HT1080 (cell line): ENCODE data around the gene ISX. TPM values are rescaled to one million over a fixed set of nuclear protein-coding genes. Genes with fewer than 3 reads are reported as not detected.

Experiments
- DNase-seq: peaks from one replicate; pipeline ENCODE4 v3.0.0-alpha.2; 2015; ENCODE audit warnings: low read depth
- total RNA-seq: library from RNA; depleted of rRNA; stranded (reverse); fragments of >200 nt; shearing (Covaris generic); gene quantifications from 2 replicates; pipeline ENCODE4 v1.2.3, GENCODE V29; 2014; rRNA removed

ISX gene
- total RNA-seq, 1 experiment from 2014 or later = not detected

DNA sequence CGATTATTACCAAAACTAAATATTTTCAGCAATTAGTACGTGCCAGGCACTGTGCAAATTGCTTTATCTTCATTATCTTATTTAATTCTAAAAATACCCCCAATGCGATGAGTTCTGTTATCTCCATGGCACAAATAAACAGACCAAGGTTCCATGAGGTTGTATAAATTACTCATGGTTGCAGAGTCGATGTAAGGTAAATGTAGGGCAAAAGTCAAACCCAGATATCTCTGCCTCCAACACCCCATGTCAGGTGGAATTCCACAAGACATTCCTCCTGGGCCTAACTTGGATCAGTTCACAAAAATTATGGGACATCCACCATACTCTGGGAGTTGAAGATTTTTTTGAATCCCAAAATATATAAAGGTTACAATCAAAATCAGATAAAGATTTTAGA lies 43.7 kb downstream of the ISX start:
- DNase-seq = no peak

DNA sequence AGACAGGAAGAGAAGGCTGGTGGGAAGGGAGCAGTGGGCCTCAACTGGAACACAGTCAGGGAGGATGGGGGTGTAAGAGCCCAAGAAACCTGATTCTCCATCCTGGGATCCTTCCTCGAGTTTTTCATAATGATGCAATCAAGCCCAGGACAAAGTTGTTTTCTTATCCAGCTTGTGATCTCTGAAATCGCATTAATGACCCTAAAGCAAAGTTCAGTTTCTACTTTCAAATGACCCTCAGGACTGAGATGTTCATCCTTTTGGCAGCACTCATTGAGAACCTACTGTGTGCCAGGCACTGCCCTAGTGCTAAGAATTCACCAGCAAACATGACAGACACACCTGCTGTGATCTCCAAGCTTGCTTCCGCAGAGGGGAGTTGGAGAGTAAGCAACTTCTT lies 45.3 kb downstream of the ISX start:
- no peak for DNase-seq

DNA sequence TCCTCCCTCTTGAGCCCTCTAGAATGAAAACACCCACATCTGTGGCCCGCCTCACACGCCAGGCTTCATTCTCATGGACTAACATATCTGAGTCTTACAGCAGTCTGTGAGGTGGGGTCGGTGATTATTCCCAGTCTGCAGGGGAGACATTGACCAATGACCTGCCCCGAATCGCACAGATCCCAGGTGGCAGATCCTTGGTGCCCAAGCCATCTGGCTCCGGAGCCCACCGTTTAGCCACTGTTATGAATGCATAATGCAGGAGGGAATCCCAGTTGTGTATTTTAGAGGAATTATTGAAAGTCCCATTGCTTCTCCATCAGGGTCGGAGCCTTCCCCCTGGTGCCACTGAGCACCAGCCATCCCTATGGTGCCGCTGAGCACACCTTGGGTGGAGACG lies 47.4 kb downstream of the ISX start:
- no peak for DNase-seq

DNA sequence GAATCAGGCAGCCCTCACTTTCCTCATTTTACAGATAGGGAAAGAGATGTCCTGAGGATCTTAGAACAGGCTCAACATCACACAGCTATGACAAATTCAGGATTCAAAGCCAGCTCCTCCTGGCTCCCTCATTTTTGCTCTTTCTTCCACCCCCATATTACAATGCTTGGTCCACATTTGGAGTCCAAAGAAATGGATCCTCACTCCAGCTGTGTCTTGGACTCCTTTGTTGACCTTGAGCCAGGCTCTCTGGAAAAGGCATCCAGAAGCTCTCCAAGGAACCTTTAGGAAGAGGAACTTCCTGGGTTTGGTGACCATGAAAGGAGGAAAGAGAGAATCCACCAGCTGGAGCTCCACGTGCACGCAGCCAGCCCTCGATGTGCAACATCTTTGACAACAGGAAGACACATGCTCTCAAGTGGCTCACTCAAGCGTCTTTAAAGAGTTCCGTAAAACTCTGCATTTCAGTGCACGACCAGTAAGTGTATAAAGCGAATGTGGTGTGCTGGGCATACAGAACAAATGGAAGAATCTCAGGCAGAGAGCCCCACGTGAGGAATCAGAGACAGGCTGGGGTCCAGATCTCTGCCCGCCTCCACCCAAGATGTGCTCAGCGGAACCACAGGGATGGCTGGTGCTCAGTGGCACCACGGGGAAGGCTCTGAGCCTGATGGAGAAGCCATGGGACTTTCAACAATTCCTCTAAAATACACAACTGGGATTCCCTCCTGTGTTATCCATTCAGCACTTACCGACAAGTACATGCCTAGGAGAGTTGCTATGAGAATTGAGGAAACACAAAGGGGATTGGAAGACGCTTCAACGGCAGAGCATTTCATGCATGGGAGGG lies 48.4 kb downstream of the ISX start:
- no peak for DNase-seq

DNA sequence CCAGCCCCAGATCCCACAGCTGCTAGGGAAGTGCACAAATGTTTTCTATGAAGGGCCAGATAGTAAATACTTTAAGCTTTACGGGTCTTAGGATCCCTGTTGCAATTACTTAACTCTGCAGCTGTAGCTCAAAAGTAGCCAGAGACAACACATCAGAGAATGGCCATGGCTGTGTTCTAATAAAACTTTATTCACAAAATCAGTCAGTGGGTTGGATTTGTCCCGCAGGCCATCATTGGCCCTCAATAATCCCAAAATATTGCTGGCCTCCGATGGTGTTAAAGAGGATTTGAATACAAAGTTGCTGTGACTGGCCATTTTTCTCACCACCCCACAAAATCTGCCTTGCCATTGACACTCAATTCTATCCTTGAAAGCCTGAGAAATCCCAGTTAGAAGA lies 49.6 kb downstream of the ISX start:
- no peak for DNase-seq

DNA sequence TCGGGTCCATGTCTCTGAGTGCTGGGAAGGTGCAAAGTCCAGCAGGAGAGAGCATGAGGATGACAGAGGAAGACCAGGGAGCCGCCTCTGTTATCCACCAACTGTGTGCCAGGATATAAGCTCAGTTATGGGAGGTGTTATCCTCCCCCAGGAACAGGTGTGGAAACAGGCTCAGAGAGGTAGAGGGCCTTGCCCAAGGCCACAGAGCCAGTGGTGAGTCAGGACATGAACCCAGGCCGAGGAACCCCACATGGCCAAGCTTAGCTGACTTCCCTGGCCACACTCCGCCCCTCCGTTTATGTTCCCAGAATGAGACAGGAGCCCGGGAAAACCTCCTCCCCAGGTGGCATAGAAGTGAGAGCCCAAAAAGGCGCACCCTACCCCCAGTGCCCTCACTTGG lies 50.3 kb downstream of the ISX start:
- no peak for DNase-seq

DNA sequence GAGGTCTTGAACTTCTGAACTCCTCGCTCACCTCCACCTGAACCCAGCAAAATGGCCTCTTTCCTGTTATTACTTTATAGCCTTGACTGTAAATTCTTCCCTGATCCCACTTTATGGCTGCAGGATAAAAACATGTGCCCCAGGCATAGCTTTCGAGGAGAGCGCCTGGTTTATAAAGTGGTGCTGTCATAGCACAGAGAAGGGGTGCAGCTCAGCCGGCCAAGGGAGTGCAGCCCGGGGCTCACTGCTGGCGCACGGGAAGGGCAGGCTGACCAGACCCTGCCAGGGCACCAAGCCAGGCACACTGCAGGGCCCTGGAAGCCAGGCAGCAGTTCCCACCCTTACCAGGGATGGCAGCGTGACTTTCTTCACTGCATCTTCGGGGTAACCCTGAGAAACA lies 50.9 kb downstream of the ISX start:
- no peak for DNase-seq

DNA sequence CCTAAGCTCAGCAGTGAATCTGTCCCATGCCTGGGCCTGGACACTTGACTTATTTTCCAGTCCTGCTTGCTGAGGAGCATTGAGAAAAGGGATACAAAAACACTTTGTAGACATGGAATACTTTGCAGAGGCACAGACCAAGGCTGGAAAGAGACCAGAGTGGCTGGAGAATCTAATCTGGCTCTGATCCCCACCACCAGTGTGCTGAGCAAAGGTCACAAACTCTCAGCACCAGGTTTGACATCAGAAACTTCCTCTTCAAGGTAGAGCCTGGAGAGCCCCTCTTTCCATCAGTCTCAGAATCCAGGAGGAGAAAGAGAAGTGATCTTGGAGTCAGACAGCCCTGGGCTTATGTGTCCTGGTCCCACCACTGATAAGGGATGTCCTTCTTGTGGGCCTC lies 53.5 kb downstream of the ISX start:
- DNase-seq = no peak

DNA sequence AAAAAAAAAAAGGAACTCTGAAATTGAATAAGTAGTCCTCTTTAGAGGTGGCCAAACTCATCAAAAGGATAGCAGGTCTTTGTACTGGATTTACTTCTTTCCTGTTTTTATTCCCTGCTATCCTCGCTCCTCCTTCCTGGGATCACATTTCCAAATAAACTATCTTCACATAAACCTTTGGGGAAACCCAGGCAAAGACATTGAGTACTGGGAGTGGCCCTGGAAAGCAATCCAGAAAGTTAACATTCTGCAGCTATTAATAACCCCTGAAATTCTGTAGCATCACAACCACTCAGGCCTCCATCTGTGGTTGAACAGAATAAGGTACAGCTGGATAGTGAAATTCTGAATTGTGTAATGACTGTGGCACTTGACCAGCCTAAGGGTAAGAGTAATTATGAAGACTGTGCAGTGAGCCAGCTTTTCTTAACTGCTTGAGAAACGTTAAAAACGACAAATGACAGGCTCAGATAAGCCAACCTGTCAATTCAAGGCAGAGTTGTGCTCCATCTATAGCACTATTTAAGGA lies 58.8 kb downstream of the ISX start:
- no peak for DNase-seq

DNA sequence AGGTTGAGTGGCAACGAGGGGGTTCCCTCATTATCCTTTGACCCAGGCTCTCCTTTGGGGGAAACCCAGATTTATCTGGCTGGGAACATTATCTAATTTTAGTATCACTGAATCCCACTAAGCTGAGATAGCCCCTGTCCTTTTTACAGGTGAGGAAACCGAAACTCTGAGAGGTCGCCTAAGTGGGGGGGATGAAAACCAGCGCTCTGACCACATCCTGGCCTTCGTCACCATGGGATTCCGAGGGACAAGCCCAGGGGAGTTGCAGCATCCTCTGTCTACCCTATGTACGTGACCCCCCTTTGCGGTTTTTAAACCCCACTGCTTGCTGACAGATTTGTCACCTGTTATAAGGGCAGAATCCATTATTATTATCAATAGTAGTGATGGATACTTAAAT lies 61.0 kb downstream of the ISX start:
- DNase-seq = no peak

DNA sequence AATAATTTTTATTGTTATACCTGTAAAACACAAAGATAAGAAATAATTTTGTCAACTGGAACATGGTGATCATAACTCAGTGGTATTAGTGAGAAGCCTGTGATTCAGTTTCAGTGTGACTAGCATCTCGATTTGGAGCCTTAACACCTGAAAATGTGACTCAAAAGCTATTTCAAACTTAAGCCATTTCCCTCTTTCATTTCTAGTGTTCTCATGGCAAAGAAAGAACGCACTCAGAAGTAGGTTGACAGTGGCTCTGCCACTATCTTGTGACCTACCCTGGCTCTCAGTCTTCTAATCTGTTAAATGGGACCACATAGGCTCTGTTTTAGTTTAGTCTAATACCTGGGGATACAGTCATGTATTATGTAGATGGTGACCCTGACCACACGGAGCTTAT lies 62.7 kb downstream of the ISX start:
- no peak for DNase-seq

DNA sequence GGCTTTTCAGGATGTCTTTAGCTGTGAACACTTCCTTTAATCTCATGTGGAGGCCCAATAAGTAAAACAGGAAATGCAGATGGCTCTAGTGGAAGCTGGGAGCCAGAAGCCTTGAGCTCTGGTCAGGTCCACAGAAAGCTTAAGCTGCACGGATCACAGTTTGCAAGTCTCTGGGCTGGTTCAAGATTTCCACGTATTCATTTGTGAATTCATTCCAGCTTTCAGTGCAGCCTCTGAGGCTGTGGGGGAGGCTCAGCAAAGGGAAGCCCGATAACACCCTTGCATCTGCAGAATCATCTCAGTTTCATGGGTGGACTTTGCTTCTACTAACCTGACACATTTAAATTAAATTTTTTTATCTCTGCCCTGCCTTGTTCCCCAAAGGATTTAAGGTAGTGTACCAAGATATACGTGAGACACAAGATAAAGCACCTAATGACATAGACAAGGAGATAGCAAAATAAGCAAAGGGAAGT lies 65.6 kb downstream of the ISX start:
- no peak for DNase-seq

DNA sequence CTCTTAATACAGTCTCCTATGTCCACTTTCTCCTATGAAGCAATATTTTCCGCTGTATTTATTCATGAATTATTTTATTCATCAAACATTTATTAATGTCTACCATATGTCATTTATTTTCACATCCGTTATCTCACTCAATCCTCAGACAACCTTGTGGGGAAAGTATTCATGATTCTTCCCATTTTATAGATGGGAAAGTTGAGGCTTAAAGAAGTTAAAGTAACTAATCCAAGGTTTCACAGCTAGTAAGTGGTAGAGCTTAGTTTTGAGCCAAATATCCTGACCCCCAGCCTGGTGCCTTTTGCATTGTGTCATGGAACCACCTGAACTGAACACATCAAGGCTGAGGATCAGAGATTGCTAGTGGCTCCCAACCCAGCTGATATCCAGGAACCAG lies 66.6 kb downstream of the ISX start:
- DNase-seq = no peak

DNA sequence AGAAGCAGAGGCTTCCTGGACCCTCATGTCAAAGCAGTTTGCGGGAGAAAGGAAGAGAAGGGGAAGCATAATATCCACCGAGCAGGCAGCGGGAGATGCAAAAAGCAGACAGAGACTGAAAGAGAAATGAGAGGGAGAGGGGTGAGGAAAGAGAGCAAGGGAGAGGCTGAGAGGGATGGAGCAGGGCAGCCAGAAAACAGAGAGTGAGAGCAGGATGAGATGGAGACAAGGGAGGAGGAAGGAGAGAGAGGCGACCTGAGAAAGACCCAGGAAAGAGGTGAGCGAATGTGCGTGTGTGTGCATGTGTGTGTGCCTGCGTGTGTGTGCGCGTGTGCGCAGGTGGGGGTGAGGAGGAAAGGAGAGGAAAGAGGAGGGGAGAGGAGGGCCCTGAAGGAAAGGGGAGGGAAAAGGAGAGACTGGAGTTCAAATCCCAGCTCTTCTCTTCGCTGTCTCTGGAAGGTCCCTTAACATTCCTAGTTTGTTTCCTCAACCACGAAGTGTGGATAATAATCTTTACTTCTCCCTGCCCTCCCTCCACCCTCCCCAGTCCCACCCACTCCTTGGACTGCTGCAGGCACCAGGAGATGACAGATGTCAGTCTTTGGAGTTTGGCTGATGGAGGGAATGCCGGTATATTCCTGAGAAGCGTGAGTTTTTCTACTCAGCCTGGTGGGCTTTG lies 67.9 kb downstream of the ISX start:
- no peak for DNase-seq

DNA sequence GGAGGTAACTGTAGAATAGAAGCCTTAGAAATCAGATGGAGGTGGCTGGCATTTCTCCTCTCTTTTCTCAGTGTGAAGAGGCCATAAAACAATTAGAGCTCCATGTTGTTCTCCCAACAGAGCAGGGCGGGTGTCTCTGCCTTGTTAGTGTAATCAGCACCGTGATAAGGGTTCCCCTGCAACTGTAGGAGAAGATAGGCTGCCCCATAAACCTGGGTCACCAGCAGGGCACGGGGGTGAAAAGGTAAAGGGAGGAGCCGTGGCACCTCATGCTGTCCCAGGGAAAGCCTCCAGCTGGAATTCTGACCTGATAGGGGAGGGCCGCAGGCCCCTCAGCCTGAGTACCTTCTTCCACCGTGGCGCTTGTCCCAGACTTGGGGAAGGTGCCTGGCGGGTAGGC lies 68.7 kb downstream of the ISX start:
- no peak for DNase-seq

DNA sequence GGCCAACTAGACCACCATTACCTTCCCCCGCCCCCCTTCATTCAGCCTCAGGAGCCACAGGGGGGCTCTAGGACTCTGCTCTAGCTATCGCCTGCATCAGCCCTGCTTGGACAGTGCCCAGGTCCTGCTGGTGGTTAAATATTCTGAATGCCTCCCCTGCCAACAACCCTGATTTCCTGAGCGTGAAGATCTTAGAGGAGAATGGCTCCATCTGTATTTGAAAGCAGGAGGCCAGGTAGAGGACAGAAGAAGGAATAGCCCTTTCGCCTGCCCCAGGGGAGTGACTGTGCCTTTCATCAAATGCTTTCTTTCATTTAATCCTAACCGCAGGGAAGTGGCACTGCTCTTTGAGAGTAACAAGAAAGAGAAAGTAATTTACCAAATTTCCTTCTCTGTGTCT lies 69.2 kb downstream of the ISX start:
- no peak for DNase-seq

Other genes starting within 250 kb of the ISX start
- gene HMGXB4, start 191.3 kb downstream of the ISX start, total RNA-seq = 12.6 and 13.9 TPM in 2 replicates
- gene TOM1, start 233.7 kb downstream of the ISX start, total RNA-seq = 12.0 and 13.7 TPM in 2 replicates